ENCODE results near the gene FKBP1B. TPM values are rescaled to one million over a fixed set of nuclear protein-coding genes. Genes with fewer than 3 reads are reported as not detected.

FKBP1B gene
- total RNA-seq = 4.4 and 5.3 TPM in 2 replicates

GRCh38 chr2:24049485-24050021 is at the start of gene FKBP1B:
Gene FKBP1B, plus strand, starts transcription at chr2:24049741. Its CDS starts 109 bp downstream, at chr2:24049850.

DNA sequence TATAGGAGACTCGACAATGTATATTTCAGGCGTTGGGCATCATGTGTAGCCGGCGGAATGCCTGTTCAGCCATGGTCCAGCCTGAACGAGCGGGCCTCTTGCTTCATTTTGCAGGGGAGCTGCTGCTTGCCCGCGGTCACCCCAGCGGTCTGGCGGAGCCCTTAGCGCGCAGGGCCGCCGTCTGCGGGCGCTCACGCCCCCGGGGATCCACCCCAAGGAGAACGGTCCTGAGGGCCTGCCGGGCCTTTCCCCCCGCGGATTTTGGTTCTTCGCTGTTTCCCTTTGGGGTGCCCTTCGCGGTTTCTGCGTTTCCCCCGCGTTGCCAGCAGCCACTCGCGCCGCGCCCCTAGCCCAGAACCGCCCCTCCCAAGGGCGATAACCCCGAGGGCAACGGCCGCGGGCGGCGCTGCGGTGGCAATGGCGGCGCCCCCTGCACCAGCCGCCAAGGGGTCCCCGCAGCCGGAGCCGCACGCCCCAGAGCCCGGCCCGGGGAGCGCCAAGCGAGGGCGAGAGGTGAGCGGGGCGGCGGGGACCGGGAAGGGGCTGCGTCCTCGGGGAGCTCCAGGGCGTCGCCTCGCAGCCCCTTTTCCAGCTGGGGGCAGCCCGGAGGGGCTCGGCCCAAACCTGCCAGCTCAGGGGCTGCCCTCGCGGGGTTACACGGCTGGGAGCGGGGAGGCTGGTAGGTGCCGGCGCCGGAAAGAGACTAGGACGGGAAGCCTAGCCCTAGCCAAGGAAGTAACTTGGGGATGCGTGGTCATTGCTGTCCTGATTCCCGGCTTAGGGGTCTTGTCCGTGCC is 39.7 kb upstream of the FKBP1B start, which contains the start of gene MFSD2B:
Gene MFSD2B (plus strand): TSS at position 406 of the 797 bp plus-strand sequence. CDS start 12 bp downstream, at position 418.

DNA sequence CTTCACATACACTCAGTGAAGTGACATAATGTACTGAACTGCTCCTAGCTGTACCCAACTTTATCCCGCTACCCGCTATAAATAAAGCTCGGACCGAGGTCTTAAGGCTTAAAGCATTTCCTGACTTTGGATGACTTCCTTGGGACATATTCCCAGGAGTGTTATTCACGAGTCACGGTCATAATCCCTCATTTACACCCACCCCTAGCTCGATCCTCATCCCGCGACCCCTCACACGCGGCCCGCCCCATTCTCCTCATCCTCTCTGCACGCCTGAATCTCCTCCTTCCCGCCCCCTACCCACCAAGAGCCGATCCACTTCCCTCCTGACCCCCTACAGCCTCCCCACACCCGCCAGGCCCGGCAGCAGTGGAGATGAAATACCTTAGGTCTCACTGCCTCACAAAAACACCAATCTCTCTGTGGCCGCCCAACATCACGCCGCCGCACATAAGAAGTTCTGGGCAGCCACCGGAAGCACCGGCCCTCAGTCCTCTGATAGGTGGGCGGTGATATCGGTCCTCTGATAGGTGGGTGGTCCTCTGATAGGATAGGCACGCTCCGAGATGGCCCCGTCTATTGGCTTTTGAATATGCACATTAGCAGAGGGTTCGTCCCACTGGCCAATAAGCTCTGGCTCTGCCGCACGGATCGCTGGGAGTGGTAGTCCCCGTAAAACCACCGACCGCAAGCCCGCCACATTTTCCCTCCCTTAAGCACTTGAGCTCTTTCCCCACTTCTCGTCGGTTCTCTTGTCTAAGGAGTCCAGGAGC is 2.4 kb upstream of the FKBP1B start, which contains the start of gene WDCP:
Gene WDCP (minus strand): TSS at position 462 of the 773 bp plus-strand sequence. CDS start 7,897 bp downstream, outside the sequence.

GRCh38 chr2:24075915-24076848 is 26.6 kb downstream of the FKBP1B start, which contains the start of gene SF3B6:
Gene SF3B6, minus strand, starts transcription at chr2:24076326. Its CDS starts 97 bp downstream, at chr2:24076229.

DNA sequence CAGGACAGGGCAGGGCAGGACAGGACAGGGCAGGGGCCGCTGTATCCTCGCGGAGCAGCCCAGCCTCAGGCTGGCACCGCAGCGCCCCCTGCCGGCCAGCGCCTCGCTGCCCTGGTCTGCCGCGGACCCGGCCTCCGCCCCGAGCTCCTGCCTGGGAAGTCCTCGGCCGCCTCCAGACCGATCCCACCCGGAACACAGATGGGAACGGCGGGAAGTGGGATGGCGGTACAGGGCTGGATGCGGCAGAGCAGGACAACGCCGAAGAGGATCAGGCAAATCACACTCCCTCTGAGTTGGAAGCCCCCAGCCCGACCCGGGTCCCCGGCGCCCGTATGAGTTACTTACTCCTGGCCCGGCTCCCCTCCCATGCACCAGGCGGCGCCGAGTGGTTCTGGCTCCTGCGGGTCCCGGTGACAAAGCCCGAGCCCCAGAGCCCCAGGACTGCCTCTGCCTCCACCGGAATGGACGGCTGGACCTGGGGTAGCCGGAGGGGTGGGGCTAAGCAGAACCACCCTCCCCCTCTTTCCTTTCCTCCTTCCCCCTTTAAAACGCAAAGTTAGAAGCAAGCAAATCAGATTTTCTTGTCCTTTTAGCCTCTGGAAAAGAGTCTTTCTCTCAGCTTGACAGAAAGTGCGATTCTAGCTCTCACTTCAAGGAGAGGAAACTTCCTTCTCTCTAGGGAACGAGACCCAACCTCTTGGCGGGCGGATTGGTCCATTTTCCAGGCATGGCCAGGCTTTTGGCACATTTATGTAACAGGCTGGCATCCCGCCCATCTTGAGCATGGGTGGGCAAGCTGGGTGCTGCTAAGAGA is 35.1 kb downstream of the FKBP1B start, which contains the start of gene TP53I3:
Gene TP53I3 (minus strand): TSS at position 449 of the 814 bp plus-strand sequence. CDS start 508 bp downstream, outside the sequence.

Small RNAs within 50 kb of the gene (small RNA-seq; reads per million reads assigned to genes)
- not detected for gene RNU6-370P

Other genes with a start within 250 kb of the FKBP1B start
- gene ATAD2B, start 122.6 kb upstream of the FKBP1B start, total RNA-seq = 11.7 and 13.2 TPM in 2 replicates
- 4.8 and 9.6 TPM in 2 replicates for gene UBXN2A, start 109.3 kb upstream of the FKBP1B start, total RNA-seq
- under 0.01 and 0.37 TPM in 2 replicates for gene MFSD2B, start 39.7 kb upstream of the FKBP1B start, total RNA-seq
- gene WDCP, start 2.4 kb upstream of the FKBP1B start, total RNA-seq = 8.1 and 12.7 TPM in 2 replicates
- gene SF3B6, start 26.6 kb downstream of the FKBP1B start, total RNA-seq = 98.3 and 164 TPM in 2 replicates
- gene TP53I3, start 35.1 kb downstream of the FKBP1B start, total RNA-seq = 23.9 and 40.4 TPM in 2 replicates
- 0.78 TPM in 1 of 2 replicates, not detected in the other for gene PFN4, start 73.6 kb downstream of the FKBP1B start, total RNA-seq
- gene FAM228B, start 73.7 kb downstream of the FKBP1B start, total RNA-seq = 3.9 and 5.1 TPM in 2 replicates
- 0.98 TPM in 1 of 2 replicates, not detected in the other for gene FAM228A, start 125.3 kb downstream of the FKBP1B start, total RNA-seq